ENCODE measurements around the gene DNAJB2. TPM values are rescaled to one million over a fixed set of nuclear protein-coding genes. Genes with fewer than 3 reads are reported as not detected.

DNAJB2 gene
- total and polyA plus RNA-seq, 2 donors (not counting 3 experiments of a cell fraction or from before 2014, with no cell fraction given), result 30.4 to 35.0 TPM

GRCh38 chr2:219293736-219294231, 14.6 kb downstream of the DNAJB2 start:
- no peak overlapping the region for H3K4me2 ChIP-seq (ENCODE audit: insufficient read depth, low read length)
- DNase-seq (ENCODE audit: low read depth, low spot score) (no peak), FAIRE-seq (peak; percentile 21)
- H3K4me3 ChIP-seq (replicated peaks in 1 of 3; ENCODE audit: insufficient read depth in 1 of 3, low read depth in 1 of 3, low read length in 3 of 3), result no peak overlapping the region
- no peaks in the 10 kb centered on the region for H3K36me3 ChIP-seq (ENCODE audit: control insufficient read depth in 2 of 2, extremely low read depth in 1 of 2, insufficient read depth in 2 of 2, low read length in 2 of 2)
- no TSS peak for BruUV-seq (replicated peaks)
- H3K79me2 ChIP-seq (ENCODE audit: control insufficient read depth, insufficient read depth, low read length), result no peaks in the 10 kb centered on the region
- H3K9me3 ChIP-seq (replicated peaks; ENCODE audit: control insufficient read depth, insufficient read depth, low read length), result no peaks in the 10 kb centered on the region
- CTCF ChIA-PET, result interaction anchor here (3.5 to 11.2 kb wide), 3 partner anchors 12 to 135 kb away, joined by 26 to 253 read pairs (median 32); partner anchors contain the start of genes DNAJB2, NHEJ1 and SLC23A3
- H3K9ac ChIP-seq (replicated peaks; ENCODE audit: extremely low read depth, insufficient read depth, low read length), result no peak overlapping the region
- H3K9me1 ChIP-seq (replicated peaks; ENCODE audit: control insufficient read depth, extremely low read depth, insufficient read depth, low read length), result no peaks in the 10 kb centered on the region
- dilution Hi-C loops (cut with MboI; ENCODE audit: extremely low pct_ligation_motif_present, low sequenced_read_pairs) (no loop called here), intact Hi-C loops (cut with micrococcal nuclease) (loop anchor here (1.0 to 2.0 kb wide), 7 partner anchors 14 to 133 kb away; partner anchors contain the start of genes ABCB6, ANKZF1, ATG9A and CNPPD1)
- no peak for TF ChIP-seq MYC (IDR thresholded peaks at IDR 0.05; ENCODE audit: low read depth, low read length)
- TF ChIP-seq POLR2AphosphoS5 (IDR thresholded peaks at IDR 0.05; ENCODE audit: insufficient read depth, low read depth, low read length), result no peak
- no peak for TF ChIP-seq EZH2 (IDR thresholded peaks at IDR 0.05; ENCODE audit: borderline replicate concordance, low read depth, low read length, severe bottlenecking)
- no peak for TF ChIP-seq CTCF (IDR thresholded peaks at IDR 0.05; ENCODE audit: extremely low read depth in 1 of 2, insufficient read depth in 1 of 2, low read depth in 1 of 2, low read length in 2 of 2)
- no peak for TF ChIP-seq POLR2A (IDR thresholded peaks at IDR 0.05; ENCODE audit: low read depth, low read length)
- TF ChIP-seq JUN (IDR thresholded peaks at IDR 0.05; ENCODE audit: borderline replicate concordance, insufficient read depth, insufficient read length, low read depth), result no peak
- TF ChIP-seq GATA2 (IDR thresholded peaks at IDR 0.05; ENCODE audit: insufficient read depth, insufficient read length, low read depth, low read length), result no peak
- no peak for TF ChIP-seq FOS (IDR thresholded peaks at IDR 0.05; ENCODE audit: borderline replicate concordance, insufficient read depth, low read length)
- TF ChIP-seq MAX (IDR thresholded peaks at IDR 0.05; ENCODE audit: insufficient read depth, insufficient read length), result no peak
- no peaks in the 10 kb centered on the region for H4K20me1 ChIP-seq (replicated peaks; ENCODE audit: control insufficient read depth, extremely low read depth, insufficient read depth, low read length)
- H3K4me1 ChIP-seq (ENCODE audit: control insufficient read depth, extremely low read depth, insufficient read depth, low read length), result peaks cover 4% of the 10 kb centered on the region
- peak overlapping the region; percentile 98 for H2AFZ ChIP-seq (ENCODE audit: low read depth, low read length)
- POLR2A ChIA-PET, result no interaction called here
- peaks cover 0 to 1% of the 10 kb centered on the region in 2 experiments for H3K27me3 ChIP-seq (ENCODE audit: control insufficient read depth in 2 of 2, insufficient read depth in 2 of 2, low read length in 2 of 2)
- no peak overlapping the region for H3K27ac ChIP-seq (ENCODE audit: insufficient read depth, low read depth, low read length)

Data from endothelial cell of umbilical vein (primary cell).